IMR-90 (cell line): ENCODE data around the gene TAS2R14. TPM values are rescaled to one million over a fixed set of nuclear protein-coding genes. Genes with fewer than 3 reads are reported as not detected.

Experiments used
- ATAC-seq: fragments of 200-7000 bp; cut with Tn5 transposase; 2 replicates; pipeline ENCODE4 v1.9.1; 2020; ENCODE audit warnings: low read depth, mild to moderate bottlenecking, moderate library complexity
- BruUV-seq: library from RNA; stranded (reverse); fragments of 400-500 nt; replicated peaks from 2 replicates; lab custom pipeline; 2021; lab: Mats Ljungman, UMichigan
- CTCF ChIA-PET: fragments of 300-600 bp; formaldehyde crosslinking; extraction: SDS; loops from one replicate; lab custom pipeline; 2021; ENCODE audit warnings: antibody characterized with exemption; lab: Yijun Ruan, JAX
- POLR2A ChIA-PET: fragments of 300-600 bp; sonication (Branson Sonifier 250); formaldehyde crosslinking; loops from one replicate; lab custom pipeline; 2022; ENCODE audit warnings: antibody characterized with exemption; ENCODE audit not compliant: unreplicated experiment; lab: Charles Lee
- DNase-seq: peaks from one replicate; pipeline ENCODE4 v3.0.0; 2013
- H2AFZ ChIP-seq: replicated peaks from 2 replicates; pipeline ENCODE3; 2013; ENCODE audit warnings: low read length, mild to moderate bottlenecking; ENCODE audit not compliant: poor library complexity
- H2AK5ac ChIP-seq: 2 replicates; pipeline ENCODE4 v1.6.1; 2013; ENCODE audit warnings: low read depth, low read length, inconsistent platforms
- H2AK9ac ChIP-seq: replicated peaks from 2 replicates; pipeline ENCODE3; 2013; ENCODE audit warnings: mild to moderate bottlenecking, low read depth, low read length, moderate library complexity; ENCODE audit not compliant: poor library complexity
- H2BK120ac ChIP-seq: 2 replicates; pipeline ENCODE4 v1.6.1; 2013; ENCODE audit warnings: low read depth, low read length, inconsistent platforms
- H2BK15ac ChIP-seq: 3 replicates; pipeline ENCODE4 v1.6.1; 2013; ENCODE audit warnings: low read depth, low read length, inconsistent platforms
- H2BK20ac ChIP-seq: 2 replicates; pipeline ENCODE4 v1.6.1; 2013; ENCODE audit warnings: low read depth, mild to moderate bottlenecking, inconsistent platforms, low read length, moderate library complexity
- H2BK5ac ChIP-seq: 2 replicates; pipeline ENCODE4 v1.6.1; 2013; ENCODE audit warnings: mild to moderate bottlenecking, low read depth, low read length, inconsistent platforms; ENCODE audit not compliant: poor library complexity, severe bottlenecking
- H3K14ac ChIP-seq: replicated peaks from 2 replicates; pipeline ENCODE4 v1.6.1; 2013; ENCODE audit warnings: low read depth, low read length, inconsistent platforms
- H3K18ac ChIP-seq: 2 replicates; pipeline ENCODE4 v1.6.1; 2013; ENCODE audit warnings: low read depth, low read length, control low read depth
- H3K23ac ChIP-seq: 2 replicates; pipeline ENCODE4 v1.6.1; 2013; ENCODE audit warnings: low read depth, low read length, inconsistent platforms
- H3K27ac ChIP-seq: 2 replicates; pipeline ENCODE4 v1.5.1; 2013; ENCODE audit warnings: mild to moderate bottlenecking, control low read depth, low read length; ENCODE audit not compliant: insufficient read depth
- H3K27me3 ChIP-seq: 2 replicates; pipeline ENCODE4 v1.6.1; 2013; ENCODE audit warnings: low read length; ENCODE audit not compliant: control insufficient read depth, insufficient read depth
- H3K36me3 ChIP-seq: 2 replicates; pipeline ENCODE4 v1.6.1; 2013; ENCODE audit warnings: low read length, mixed read lengths; ENCODE audit not compliant: control insufficient read depth, insufficient read depth
- H3K4ac ChIP-seq: 2 replicates; pipeline ENCODE4 v1.6.1; 2013; ENCODE audit warnings: low read depth, low read length, inconsistent platforms
- H3K4me1 ChIP-seq: 2 replicates; pipeline ENCODE4 v1.6.1; 2013; ENCODE audit warnings: low read length, mixed read lengths; ENCODE audit not compliant: control insufficient read depth, insufficient read depth
- H3K4me2 ChIP-seq: 2 replicates; pipeline ENCODE4 v1.6.1; 2013; ENCODE audit warnings: low read depth, mild to moderate bottlenecking, control low read depth, low read length, moderate library complexity
- H3K4me3 ChIP-seq: 2 replicates; pipeline ENCODE4 v1.5.1; 2013; ENCODE audit warnings: low read depth, mild to moderate bottlenecking, control low read depth, low read length, moderate library complexity; ENCODE audit not compliant: insufficient read depth
- H3K56ac ChIP-seq: 2 replicates; pipeline ENCODE4 v1.6.1; 2013; ENCODE audit warnings: low read length, inconsistent platforms; ENCODE audit not compliant: insufficient read depth; ENCODE audit errors: extremely low read depth
- H3K79me1 ChIP-seq, 2 experiments: 2 replicates each; pipeline ENCODE4 v1.6.1; 2013; ENCODE audit warnings: low read length in 2 of 2, inconsistent platforms in 1 of 2, low read depth in 1 of 2
- H3K9ac ChIP-seq: 2 replicates; pipeline ENCODE4 v1.6.1; 2013; ENCODE audit warnings: low read depth, low read length, control low read depth
- H3K9me1 ChIP-seq: 2 replicates; pipeline ENCODE4 v1.6.1; 2013; ENCODE audit warnings: low read length, inconsistent platforms; ENCODE audit not compliant: insufficient read depth
- H3K9me3 ChIP-seq: 2 replicates; pipeline ENCODE4 v1.6.1; 2013; ENCODE audit warnings: low read length; ENCODE audit not compliant: control insufficient read depth, insufficient read depth
- H4K20me1 ChIP-seq: 2 replicates; pipeline ENCODE4 v1.6.1; 2013; ENCODE audit warnings: low read length, inconsistent platforms; ENCODE audit not compliant: insufficient read depth
- H4K5ac ChIP-seq: 2 replicates; pipeline ENCODE4 v1.6.1; 2013; ENCODE audit warnings: mild to moderate bottlenecking, low read depth, low read length, control low read depth
- H4K8ac ChIP-seq, 2 experiments: 2 replicates each; pipeline ENCODE4 v1.6.1; 2013; ENCODE audit warnings: low read depth in 2 of 2, low read length in 2 of 2, control low read depth in 1 of 2, inconsistent platforms in 1 of 2
- H4K91ac ChIP-seq: 2 replicates; pipeline ENCODE4 v1.6.1; 2013; ENCODE audit warnings: low read depth, low read length, inconsistent platforms; ENCODE audit not compliant: insufficient read depth
- BHLHE40 ChIP-seq: fragments of 150-350 bp; IDR thresholded peaks from 2 replicates; pipeline ENCODE4 v1.6.1; 2016; ENCODE audit warnings: mild to moderate bottlenecking, low read depth, low read length
- CEBPB ChIP-seq: IDR thresholded peaks from 2 replicates; pipeline ENCODE4 v1.6.1; 2012; ENCODE audit warnings: low read depth, low read length, improper control_type of control experiment
- CHD1 ChIP-seq: IDR thresholded peaks from 2 replicates; pipeline ENCODE4 v1.6.1; 2012; ENCODE audit warnings: low read depth, low read length, improper control_type of control experiment
- FOS ChIP-seq: fragments of 150-350 bp; IDR thresholded peaks from 2 replicates; pipeline ENCODE4 v1.6.1; 2016; ENCODE audit warnings: low read depth, low read length
- MAFK ChIP-seq: IDR thresholded peaks from 2 replicates; pipeline ENCODE4 v1.6.1; 2012; ENCODE audit warnings: low read depth, low read length, improper control_type of control experiment
- MAZ ChIP-seq: IDR thresholded peaks from 2 replicates; pipeline ENCODE4 v1.6.1; 2012; ENCODE audit warnings: low read depth, mild to moderate bottlenecking, low read length, improper control_type of control experiment, moderate library complexity, borderline replicate concordance
- MXI1 ChIP-seq: IDR thresholded peaks from 2 replicates; pipeline ENCODE4 v1.6.1; 2012; ENCODE audit warnings: low read depth, mild to moderate bottlenecking, low read length, moderate library complexity, borderline replicate concordance
- NFE2L2 ChIP-seq: fragments of 150-350 bp; IDR thresholded peaks from 2 replicates; pipeline ENCODE4 v1.6.1; 2016; ENCODE audit warnings: low read depth, mild to moderate bottlenecking, low read length
- POLR2A ChIP-seq: IDR thresholded peaks from 2 replicates; pipeline ENCODE4 v1.6.1; 2012; ENCODE audit warnings: mild to moderate bottlenecking, low read depth, low read length
- RAD21 ChIP-seq: IDR thresholded peaks from 2 replicates; pipeline ENCODE4 v1.6.1; 2012; ENCODE audit warnings: low read length, improper control_type of control experiment
- RCOR1 ChIP-seq: IDR thresholded peaks from 2 replicates; pipeline ENCODE4 v1.6.1; 2012; ENCODE audit warnings: mild to moderate bottlenecking, low read length, improper control_type of control experiment; ENCODE audit not compliant: insufficient replicate concordance
- RFX5 ChIP-seq: IDR thresholded peaks from 2 replicates; pipeline ENCODE4 v1.8.0; 2012; ENCODE audit warnings: low read depth, mild to moderate bottlenecking, low read length, moderate library complexity
- SMC3 ChIP-seq: fragments of 150-350 bp; IDR thresholded peaks from 2 replicates; pipeline ENCODE4 v1.6.1; 2016; ENCODE audit warnings: low read depth, mild to moderate bottlenecking, antibody characterized with exemption, low read length, moderate library complexity
- WGBS, 2 experiments: methylation state at CpG; one replicate each; pipeline versions ENCODE4 v1.1.5 to v1.1.7; 2013; ENCODE audit warnings: missing lambda C conversion rate in 2 of 2; ENCODE audit not compliant: insufficient read length in 1 of 2; ENCODE audit errors: extremely low coverage in 2 of 2; 5-methylcytosine and 5-hydroxymethylcytosine counted together
- dilution Hi-C: fragments of 300-500 bp; cut with HindIII; formaldehyde crosslinking; loops from one replicate; pipeline ENCODE4 v1.14.3; 2018; ENCODE audit warnings: low sequenced_read_pairs; ENCODE audit not compliant: unreplicated experiment
- in situ Hi-C: fragments of 300-500 bp; cut with MboI; formaldehyde crosslinking; loops from 3 replicates; pipeline ENCODE4 v1.14.3; 2019; ENCODE audit warnings: low sequenced_read_pairs, inconsistent platforms, mixed read lengths
- intact Hi-C: fragments of 100-400 bp; cut with micrococcal nuclease; formaldehyde crosslinking; loops from 2 replicates; pipeline ENCODE4 v1.10.0; 2022
- polyA plus RNA-seq, 3 experiments: library from polyadenylated mRNA; depleted of rRNA; stranded (reverse); fragments of >200 nt; gene quantifications; 2 replicates each; pipeline ENCODE4 v1.2.3, GENCODE V29; 2012; ENCODE audit warnings: low replicate concordance in 1 of 3
- total RNA-seq: library from RNA; depleted of rRNA; stranded (reverse); fragments of >200 nt; gene quantifications from 2 replicates; pipeline ENCODE4 v1.2.3, GENCODE V29; 2012
- TF ChIP-seq, protein P1 (sequence below): conservative IDR thresholded peaks from 2 replicates; pipeline ENCODE4 v1.5.1; 2012; ENCODE audit warnings: mild to moderate bottlenecking, low read depth, low read length, improper control_type of control experiment
- TF ChIP-seq, protein P2 (sequence below): fragments of 150-350 bp; IDR thresholded peaks from 2 replicates; pipeline ENCODE4 v1.6.1; 2016; ENCODE audit warnings: low read depth, mild to moderate bottlenecking, low read length, moderate library complexity, borderline replicate concordance
- TF ChIP-seq, protein P3 (sequence below): fragments of 150-350 bp; IDR thresholded peaks from 2 replicates; pipeline ENCODE4 v1.6.1; 2017; ENCODE audit warnings: mild to moderate bottlenecking, antibody characterized with exemption, low read length, low read depth

Gene TAS2R14
- total and polyA plus RNA-seq, 2 of the 4 experiments (the other 2 are of a cell fraction), result 1.6 to 2.0 TPM

DNA sequence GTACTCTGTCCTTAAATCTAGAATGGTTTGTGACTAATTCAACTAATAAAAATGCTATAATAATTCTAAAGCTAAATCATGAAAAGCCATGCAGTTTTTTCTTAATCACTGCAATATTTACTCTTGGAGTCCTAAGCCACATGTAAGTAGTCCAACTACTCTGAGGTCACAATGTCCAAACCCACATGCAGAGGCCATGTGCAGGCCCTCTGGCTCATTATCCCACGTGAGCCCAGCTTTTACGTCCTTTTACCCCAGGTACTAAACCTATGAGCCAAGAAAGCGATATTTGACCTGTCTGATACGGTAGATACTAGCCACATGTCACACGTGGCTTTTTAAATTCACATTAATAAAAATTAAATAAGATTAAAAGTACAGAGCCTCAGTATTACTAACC, 42.2 kb downstream of the TAS2R14 start:
- no CpG with 5 or more reads among the region's 5 CpGs for WGBS, 2 experiments
- intact Hi-C loops, result no loop called here
- H3K9ac ChIP-seq, result no peak overlapping the region
- H3K14ac ChIP-seq, result no peak overlapping the region
- no peak overlapping the region for H3K4me2 ChIP-seq
- H2BK15ac ChIP-seq, result no peak overlapping the region
- in situ Hi-C loops, result no loop called here
- no peak overlapping the region for H2AK9ac ChIP-seq
- H2BK20ac ChIP-seq, result no peak overlapping the region
- H3K18ac ChIP-seq, result no peak overlapping the region
- H3K36me3 ChIP-seq, result no peaks in the 10 kb centered on the region
- dilution Hi-C loops, result no loop called here
- H3K4ac ChIP-seq, result no peak overlapping the region
- no peaks in the 10 kb centered on the region for H3K27me3 ChIP-seq
- no peak overlapping the region for H2AFZ ChIP-seq
- no TSS peak for BruUV-seq
- H2AK5ac ChIP-seq, result no peak overlapping the region
- DNase-seq (no peak), ATAC-seq (no peak)
- H4K91ac ChIP-seq, result no peak overlapping the region
- H3K27ac ChIP-seq, result no peak overlapping the region
- H3K4me1 ChIP-seq, result no peaks in the 10 kb centered on the region
- POLR2A ChIA-PET, result interaction anchor here (0.6 kb wide), 1 partner anchor 11 kb away, joined by 3 read pairs; no protein-coding TSS in a partner anchor
- no peak overlapping the region for H2BK120ac ChIP-seq
- no peaks in the 10 kb centered on the region for H3K9me3 ChIP-seq
- no peak overlapping the region for H3K4me3 ChIP-seq
- no peak overlapping the region for H3K56ac ChIP-seq
- no peaks in the 10 kb centered on the region for H3K9me1 ChIP-seq
- H4K5ac ChIP-seq, result no peak overlapping the region
- no peaks in the 10 kb centered on the region for H4K20me1 ChIP-seq
- TF ChIP-seq POLR2A (no peak), BHLHE40 (no peak), RFX5 (no peak), RCOR1 (no peak), MXI1 (no peak), NFE2L2 (no peak), MAFK (no peak), FOS (no peak), MAZ (no peak), CEBPB (no peak), RAD21 (no peak), SMC3 (no peak), CHD1 (no peak)
- TF ChIP-seq, protein P1, sequence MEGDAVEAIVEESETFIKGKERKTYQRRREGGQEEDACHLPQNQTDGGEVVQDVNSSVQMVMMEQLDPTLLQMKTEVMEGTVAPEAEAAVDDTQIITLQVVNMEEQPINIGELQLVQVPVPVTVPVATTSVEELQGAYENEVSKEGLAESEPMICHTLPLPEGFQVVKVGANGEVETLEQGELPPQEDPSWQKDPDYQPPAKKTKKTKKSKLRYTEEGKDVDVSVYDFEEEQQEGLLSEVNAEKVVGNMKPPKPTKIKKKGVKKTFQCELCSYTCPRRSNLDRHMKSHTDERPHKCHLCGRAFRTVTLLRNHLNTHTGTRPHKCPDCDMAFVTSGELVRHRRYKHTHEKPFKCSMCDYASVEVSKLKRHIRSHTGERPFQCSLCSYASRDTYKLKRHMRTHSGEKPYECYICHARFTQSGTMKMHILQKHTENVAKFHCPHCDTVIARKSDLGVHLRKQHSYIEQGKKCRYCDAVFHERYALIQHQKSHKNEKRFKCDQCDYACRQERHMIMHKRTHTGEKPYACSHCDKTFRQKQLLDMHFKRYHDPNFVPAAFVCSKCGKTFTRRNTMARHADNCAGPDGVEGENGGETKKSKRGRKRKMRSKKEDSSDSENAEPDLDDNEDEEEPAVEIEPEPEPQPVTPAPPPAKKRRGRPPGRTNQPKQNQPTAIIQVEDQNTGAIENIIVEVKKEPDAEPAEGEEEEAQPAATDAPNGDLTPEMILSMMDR, result no peak
- TF ChIP-seq, protein P2, sequence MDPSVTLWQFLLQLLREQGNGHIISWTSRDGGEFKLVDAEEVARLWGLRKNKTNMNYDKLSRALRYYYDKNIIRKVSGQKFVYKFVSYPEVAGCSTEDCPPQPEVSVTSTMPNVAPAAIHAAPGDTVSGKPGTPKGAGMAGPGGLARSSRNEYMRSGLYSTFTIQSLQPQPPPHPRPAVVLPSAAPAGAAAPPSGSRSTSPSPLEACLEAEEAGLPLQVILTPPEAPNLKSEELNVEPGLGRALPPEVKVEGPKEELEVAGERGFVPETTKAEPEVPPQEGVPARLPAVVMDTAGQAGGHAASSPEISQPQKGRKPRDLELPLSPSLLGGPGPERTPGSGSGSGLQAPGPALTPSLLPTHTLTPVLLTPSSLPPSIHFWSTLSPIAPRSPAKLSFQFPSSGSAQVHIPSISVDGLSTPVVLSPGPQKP, result no peak
- TF ChIP-seq, protein P3, sequence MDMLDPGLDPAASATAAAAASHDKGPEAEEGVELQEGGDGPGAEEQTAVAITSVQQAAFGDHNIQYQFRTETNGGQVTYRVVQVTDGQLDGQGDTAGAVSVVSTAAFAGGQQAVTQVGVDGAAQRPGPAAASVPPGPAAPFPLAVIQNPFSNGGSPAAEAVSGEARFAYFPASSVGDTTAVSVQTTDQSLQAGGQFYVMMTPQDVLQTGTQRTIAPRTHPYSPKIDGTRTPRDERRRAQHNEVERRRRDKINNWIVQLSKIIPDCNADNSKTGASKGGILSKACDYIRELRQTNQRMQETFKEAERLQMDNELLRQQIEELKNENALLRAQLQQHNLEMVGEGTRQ, result no peak
- H2BK5ac ChIP-seq, result no peak overlapping the region
- CTCF ChIA-PET, result interaction anchor here (0.6 kb wide), 2 partner anchors 16 to 298 kb away, joined by 4 to 6 read pairs; no protein-coding TSS in a partner anchor
- H3K79me1 ChIP-seq, result peaks cover 0 to 7% of the 10 kb centered on the region in 2 experiments; a peak in 1 of 4 replicates
- H4K8ac ChIP-seq, result no peak overlapping the region
- H3K23ac ChIP-seq, result no peak overlapping the region
